ENCODE results near the gene MOSMO.

MOSMO gene

GRCh38 chr16:22063888-22064467 is 56.1 kb downstream of the MOSMO start:
- no peak for TF ChIP-seq CTCF (IDR thresholded peaks at IDR 0.05)
- TF ChIP-seq ZFX (IDR thresholded peaks at IDR 0.05; ENCODE audit: borderline replicate concordance), result no peak

GRCh38 chr16:22065252-22065651 is 57.3 kb downstream of the MOSMO start:
- no peak for TF ChIP-seq CTCF (IDR thresholded peaks at IDR 0.05)
- TF ChIP-seq ZFX (IDR thresholded peaks at IDR 0.05; ENCODE audit: borderline replicate concordance), result no peak
- no peak overlapping the region for H3K27ac ChIP-seq

More at GRCh38 chr16:22063888-22064467, 56.1 kb downstream of the MOSMO start:
- H3K27ac ChIP-seq, result no peak overlapping the region

GRCh38 chr16:22070361-22071330 is 62.7 kb downstream of the MOSMO start:
- H3K27ac ChIP-seq, result no peak overlapping the region
- no peak for TF ChIP-seq ZFX (IDR thresholded peaks at IDR 0.05; ENCODE audit: borderline replicate concordance)
- TF ChIP-seq CTCF (IDR thresholded peaks at IDR 0.05), result no peak

GRCh38 chr16:22071331-22071910 is 63.5 kb downstream of the MOSMO start:
- H3K27ac ChIP-seq, result no peak overlapping the region
- no peak for TF ChIP-seq ZFX (IDR thresholded peaks at IDR 0.05; ENCODE audit: borderline replicate concordance)
- no peak for TF ChIP-seq CTCF (IDR thresholded peaks at IDR 0.05)

GRCh38 chr16:22073350-22073749 is 65.4 kb downstream of the MOSMO start:
- no peak overlapping the region for H3K27ac ChIP-seq
- no peak for TF ChIP-seq CTCF (IDR thresholded peaks at IDR 0.05)
- no peak for TF ChIP-seq ZFX (IDR thresholded peaks at IDR 0.05; ENCODE audit: borderline replicate concordance)

GRCh38 chr16:22075043-22075757 is 67.3 kb downstream of the MOSMO start:
- H3K27ac ChIP-seq, result no peak overlapping the region
- TF ChIP-seq ZFX (IDR thresholded peaks at IDR 0.05; ENCODE audit: borderline replicate concordance) (no peak), CTCF (IDR thresholded peaks at IDR 0.05) (no peak)

Data from 22Rv1 (cell line).